GM12878 (cell line): Measurements from ENCODE around the gene ATOH7. TPM values are rescaled to one million over a fixed set of nuclear protein-coding genes. Genes with fewer than 3 reads are reported as not detected.

Source experiments
- ATAC-seq: fragments of 200-7000 bp; cut with Tn5 transposase; 3 replicates; pipeline ENCODE4 v1.9.1; 2020; ENCODE audit warnings: mild to moderate bottlenecking, moderate library complexity
- BruUV-seq: library from RNA; stranded (reverse); fragments of 400-500 nt; replicated peaks from 2 replicates; lab custom pipeline; 2021; lab: Mats Ljungman, UMichigan
- CTCF ChIA-PET: fragments of 300-600 bp; sonication (Branson Sonifier 250); formaldehyde crosslinking; extraction: SDS; loops from one replicate; lab custom pipeline; 2021; ENCODE audit warnings: inconsistent platforms; lab: Yijun Ruan, JAX
- POLR2A ChIA-PET: fragments of 350-600 bp; formaldehyde crosslinking; extraction: SDS; loops from one replicate; lab custom pipeline; 2021; ENCODE audit warnings: inconsistent platforms; lab: Charles Lee
- RAD21 ChIA-PET: fragments of 300-600 bp; sonication (Branson Sonifier 250); formaldehyde crosslinking; loops from one replicate; lab custom pipeline; 2023; ENCODE audit warnings: antibody characterized with exemption; ENCODE audit not compliant: unreplicated experiment; lab: Charles Lee
- SMC1A ChIA-PET: fragments of 300-600 bp; sonication (Branson Sonifier 250); formaldehyde crosslinking; loops from one replicate; lab custom pipeline; 2023; ENCODE audit not compliant: unreplicated experiment, uncharacterized antibody; lab: Charles Lee
- DNase-seq: peaks from one replicate; pipeline ENCODE4 v3.0.0-alpha.2; 2011; ENCODE audit warnings: low read depth, low spot score
- FAIRE-seq: peaks from 3 replicates; lab custom pipeline; 2011; peaks lifted over from hg19 to GRCh38; lab: Jason Lieb, UNC
- H2AFZ ChIP-seq: 2 replicates; pipeline ENCODE4 v1.6.0; 2011; ENCODE audit warnings: low read depth, low read length, control low read depth; ENCODE audit not compliant: control insufficient read depth
- H3K27ac ChIP-seq: 2 replicates; pipeline ENCODE4 v1.5.1; 2011; ENCODE audit warnings: control low read depth; ENCODE audit not compliant: control insufficient read depth, insufficient read depth
- H3K27me3 ChIP-seq, 2 experiments: replicated peaks in 1 of 2; 2 replicates each; pipeline versions ENCODE4 v1.6.0 to v1.6.1; 2011; ENCODE audit warnings: low read length in 1 of 2; ENCODE audit not compliant: control insufficient read depth in 2 of 2, insufficient read depth in 2 of 2
- H3K36me3 ChIP-seq, 2 experiments: 2 replicates each; pipeline ENCODE4 v1.5.1; 2011; ENCODE audit warnings: low read length in 1 of 2; ENCODE audit not compliant: control insufficient read depth in 2 of 2, insufficient read depth in 2 of 2
- H3K4me1 ChIP-seq: 2 replicates; pipeline ENCODE4 v1.6.1; 2011; ENCODE audit warnings: mild to moderate bottlenecking, low read length, moderate library complexity, mixed read lengths; ENCODE audit not compliant: control insufficient read depth, insufficient read depth
- H3K4me2 ChIP-seq: 2 replicates; pipeline ENCODE4 v1.6.0; 2011; ENCODE audit warnings: control low read depth; ENCODE audit not compliant: control insufficient read depth, insufficient read depth
- H3K4me3 ChIP-seq: fragments of 200-600 bp; sonication (generic); 2 replicates; pipeline ENCODE4 v1.5.1; 2016
- H3K79me2 ChIP-seq: 2 replicates; pipeline ENCODE4 v1.6.0; 2011; ENCODE audit warnings: low read length; ENCODE audit not compliant: control insufficient read depth, insufficient read depth
- H3K9ac ChIP-seq: 2 replicates; pipeline ENCODE4 v1.8.0; 2011; ENCODE audit warnings: low read length, control low read depth, mixed read lengths; ENCODE audit not compliant: control insufficient read depth, insufficient read depth
- H3K9me3 ChIP-seq: replicated peaks from 3 replicates; pipeline ENCODE4 v1.5.1; 2011; ENCODE audit warnings: mild to moderate bottlenecking, low read length; ENCODE audit not compliant: control insufficient read depth, insufficient read depth
- H4K20me1 ChIP-seq: 2 replicates; pipeline ENCODE4 v1.6.0; 2011; ENCODE audit not compliant: control insufficient read depth, insufficient read depth
- EP300 ChIP-seq, 2 experiments: fragments of 150-350 bp in 1 of 2; IDR thresholded peaks; 2 replicates each; pipeline ENCODE4 v1.6.1; 2011 to 2012; ENCODE audit warnings: low read depth in 2 of 2, low read length in 2 of 2, borderline replicate concordance in 1 of 2, improper control_type of control experiment in 1 of 2, inconsistent platforms in 1 of 2; ENCODE audit not compliant: control insufficient read depth in 1 of 2
- IKZF2 ChIP-seq, 2 experiments: fragments of 450-650 bp; IDR thresholded peaks; 2 replicates each; pipeline ENCODE4 v1.6.1; 2017; ENCODE audit warnings: mild to moderate bottlenecking in 2 of 2, moderate library complexity in 2 of 2
- MTA2 ChIP-seq: fragments of 450-650 bp; IDR thresholded peaks from 2 replicates; pipeline ENCODE4 v1.6.1; 2016; ENCODE audit warnings: low read depth, mild to moderate bottlenecking, moderate library complexity
- RFX5 ChIP-seq: IDR thresholded peaks from 2 replicates; pipeline ENCODE4 v1.6.1; 2011; ENCODE audit warnings: low read depth, low read length, improper control_type of control experiment
- SPI1 ChIP-seq: IDR thresholded peaks from 2 replicates; pipeline ENCODE4 v1.6.1; 2011; ENCODE audit warnings: low read depth, mild to moderate bottlenecking, low read length, moderate library complexity, borderline replicate concordance; ENCODE audit not compliant: insufficient read depth
- WRNIP1 ChIP-seq: IDR thresholded peaks from 2 replicates; pipeline ENCODE4 v1.6.1; 2011; ENCODE audit warnings: low read depth, low read length, improper control_type of control experiment, borderline replicate concordance
- WGBS: methylation state at CpG from one replicate; pipeline ENCODE4 v1.1.6; 2016; ENCODE audit warnings: low lambda C conversion rate; ENCODE audit not compliant: insufficient replicate concordance, insufficient coverage; ENCODE audit errors: missing lambda C conversion rate; 5-methylcytosine and 5-hydroxymethylcytosine counted together
- in situ Hi-C: fragments of 300-500 bp; cut with MboI; formaldehyde crosslinking; loops from 9 replicates; pipeline ENCODE4 v1.14.3; 2018; ENCODE audit warnings: mixed read lengths
- intact Hi-C: fragments of 100-400 bp; cut with micrococcal nuclease; formaldehyde crosslinking; loops from one replicate; pipeline ENCODE4 v1.14.2; 2022; ENCODE audit not compliant: unreplicated experiment
- polyA plus RNA-seq, 11 experiments: library from polyadenylated mRNA; depleted of rRNA in 4 of 11; unstranded in 6 of 11; stranded (reverse) in 5 of 11; fragments of >200 nt; fragmentation: Nextera tagmentation in 4 of 11; fragmentation: Illumina TruSeq in 1 of 11; extraction: Ambion mirVana in 4 of 11; extraction: Trizol in 1 of 11; gene quantifications; 1 replicate in 1 of 11; 2 replicates in 10 of 11; pipeline versions ENCODE4 v1.2.1 to v1.2.3, GENCODE V29; 2011 to 2016; ENCODE audit warnings: inconsistent platforms in 2 of 11, missing spikeins in 2 of 11, low read depth in 1 of 11
- total RNA-seq, 4 experiments: library from RNA; depleted of rRNA in 3 of 4; stranded (reverse); fragments of >200 nt in 3 of 4; fragmentation: Illumina TruSeq in 1 of 4; extraction: Trizol in 1 of 4; gene quantifications; 2 replicates each; pipeline versions ENCODE4 v1.2.1 to v1.2.3, GENCODE V29; 2013 to 2021
- TF ChIP-seq, protein P1 (sequence below): fragments of 450-650 bp; IDR thresholded peaks from 2 replicates; pipeline ENCODE4 v1.6.1; 2017; ENCODE audit warnings: low read depth, mild to moderate bottlenecking, moderate library complexity

Gene ATOH7
- total and polyA plus RNA-seq, 10 of the 15 experiments (the other 5 are each of a cell fraction or from before 2014, with no cell fraction given): not detected

DNA sequence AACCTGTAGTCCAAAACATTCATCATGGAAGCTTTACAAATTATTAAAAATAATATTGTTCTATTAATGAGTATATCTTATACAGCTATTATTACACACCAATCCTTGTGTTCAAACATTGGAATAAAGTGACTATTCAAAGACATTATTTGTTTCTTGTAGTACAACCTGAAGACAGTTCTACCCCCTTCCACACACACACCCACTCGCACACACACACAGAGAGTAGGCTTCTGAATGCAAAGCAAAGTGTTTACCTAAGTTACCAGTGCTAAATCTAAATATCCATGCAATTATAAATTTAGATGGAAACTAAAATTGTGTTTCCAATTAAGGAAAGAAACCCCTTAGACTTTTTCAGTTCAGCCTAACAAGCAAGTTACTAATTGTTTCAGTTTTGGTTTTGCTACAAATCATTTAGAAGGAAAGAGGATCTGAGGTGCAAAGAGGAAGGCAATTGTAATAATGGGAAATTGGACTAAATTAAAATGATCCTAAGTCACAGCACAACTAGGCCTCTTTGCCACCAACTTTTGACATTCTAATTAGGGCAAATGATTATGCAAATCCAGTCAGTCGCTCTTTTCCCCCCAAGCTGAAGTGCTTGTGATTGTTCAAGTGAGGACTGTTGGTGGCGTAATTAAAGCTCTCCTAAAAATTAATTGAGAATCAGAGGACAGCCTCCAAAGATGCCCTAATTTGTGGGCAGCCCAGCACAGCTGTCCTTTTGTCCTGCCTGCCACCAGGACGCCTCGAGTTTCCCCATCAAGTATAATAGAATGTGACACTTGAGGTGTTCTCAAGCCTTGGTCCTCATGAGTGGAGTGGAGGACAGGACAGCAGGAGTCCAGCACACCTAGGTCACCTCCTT lies 19.9 kb upstream of the ATOH7 start:
- Histone ChIP-seq H2AFZ (peak overlapping the region; percentile 11), H3K4me1 (peaks cover 7% of the 10 kb centered on the region), H3K27ac (no peak overlapping the region), H3K9ac (no peak overlapping the region), H3K36me3 (no peaks in the 10 kb centered on the region), H3K27me3 (no peaks in the 10 kb centered on the region), H3K9me3 (no peaks in the 10 kb centered on the region), H3K4me3 (peak overlapping the region; percentile 20; the same call in 1 of the 2 replicates), H3K4me2 (peak overlapping the region; percentile 61), H4K20me1 (no peaks in the 10 kb centered on the region), H3K79me2 (no peaks in the 10 kb centered on the region)
- in situ Hi-C loops (no loop called here), intact Hi-C loops (no loop called here)
- FAIRE-seq: peak; percentile 80
- RAD21 ChIA-PET: no interaction called here
- TF ChIP-seq, protein P1, sequence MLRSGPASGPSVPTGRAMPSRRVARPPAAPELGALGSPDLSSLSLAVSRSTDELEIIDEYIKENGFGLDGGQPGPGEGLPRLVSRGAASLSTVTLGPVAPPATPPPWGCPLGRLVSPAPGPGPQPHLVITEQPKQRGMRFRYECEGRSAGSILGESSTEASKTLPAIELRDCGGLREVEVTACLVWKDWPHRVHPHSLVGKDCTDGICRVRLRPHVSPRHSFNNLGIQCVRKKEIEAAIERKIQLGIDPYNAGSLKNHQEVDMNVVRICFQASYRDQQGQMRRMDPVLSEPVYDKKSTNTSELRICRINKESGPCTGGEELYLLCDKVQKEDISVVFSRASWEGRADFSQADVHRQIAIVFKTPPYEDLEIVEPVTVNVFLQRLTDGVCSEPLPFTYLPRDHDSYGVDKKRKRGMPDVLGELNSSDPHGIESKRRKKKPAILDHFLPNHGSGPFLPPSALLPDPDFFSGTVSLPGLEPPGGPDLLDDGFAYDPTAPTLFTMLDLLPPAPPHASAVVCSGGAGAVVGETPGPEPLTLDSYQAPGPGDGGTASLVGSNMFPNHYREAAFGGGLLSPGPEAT: no peak; the same call in 1 of the 2 replicates
- no peak for TF ChIP-seq WRNIP1
- TF ChIP-seq MTA2: peak; percentile 87
- TF ChIP-seq RFX5: no peak
- peak; percentile 52; the same call in 1 of the 2 replicates for TF ChIP-seq SPI1
- TF ChIP-seq EP300 (IDR thresholded peaks at IDR 0.05; ENCODE audit: borderline replicate concordance in 1 of 2, control insufficient read depth in 1 of 2, low read depth in 2 of 2, low read length in 2 of 2): 0 out of 4 replicates have a peak, but pooled peaks of 1 of the 2 experiments have one; percentile 7
- TF ChIP-seq IKZF2 (IDR thresholded peaks at IDR 0.05): peak in 1 of 2 experiments; percentile 42; a peak in 2 of 4 replicates
- POLR2A ChIA-PET: interaction anchor here (0.6 kb wide), 1 partner anchor 57 kb away, joined by 3 read pairs; no protein-coding TSS in a partner anchor
- WGBS: 30% methylated on average over 5 of the region's 5 CpGs
- SMC1A ChIA-PET: interaction anchor here (0.6 to 1.5 kb wide), 5 partner anchors 9 to 181 kb away, joined by 3 to 5 read pairs (median 3); no protein-coding TSS in a partner anchor
- peak; percentile 24 for DNase-seq
- peak; percentile 61 for ATAC-seq
- CTCF ChIA-PET: interaction anchor here (1.0 to 2.3 kb wide), 4 partner anchors 22 to 50 kb away, joined by 3 to 7 read pairs (median 4); no protein-coding TSS in a partner anchor
- no TSS peak for BruUV-seq
